Astrocyte (in vitro differentiated cells and primary cell): ENCODE results near the gene C6orf136.
"Not testable (repeated sequence)": the region's sequence is repeated elsewhere in the genome, so short reads cannot be mapped to it uniquely, and the experiment has no call there.

Source experiments
- CTCF ChIP-seq: IDR thresholded peaks from 2 replicates; pipeline ENCODE4 v1.5.1; 2011; ENCODE audit warnings: low read depth, mild to moderate bottlenecking, inconsistent platforms, low read length, moderate library complexity; ENCODE audit not compliant: insufficient read depth
- EZH2 ChIP-seq: IDR thresholded peaks from 2 replicates; pipeline ENCODE4 v1.6.1; 2012; ENCODE audit warnings: mild to moderate bottlenecking, low read length, inconsistent platforms; ENCODE audit not compliant: insufficient read depth

GRCh38 chr6:30597315-30598144 lies 49.4 kb upstream of the C6orf136 start:
- peak; percentile 81 for TF ChIP-seq CTCF
- not testable (repeated sequence) for TF ChIP-seq EZH2
